ENCODE results near the gene TULP4.
"Not testable (repeated sequence)": the region's sequence is repeated elsewhere in the genome, so short reads cannot be mapped to it uniquely, and the experiment has no call there.

Gene TULP4

DNA sequence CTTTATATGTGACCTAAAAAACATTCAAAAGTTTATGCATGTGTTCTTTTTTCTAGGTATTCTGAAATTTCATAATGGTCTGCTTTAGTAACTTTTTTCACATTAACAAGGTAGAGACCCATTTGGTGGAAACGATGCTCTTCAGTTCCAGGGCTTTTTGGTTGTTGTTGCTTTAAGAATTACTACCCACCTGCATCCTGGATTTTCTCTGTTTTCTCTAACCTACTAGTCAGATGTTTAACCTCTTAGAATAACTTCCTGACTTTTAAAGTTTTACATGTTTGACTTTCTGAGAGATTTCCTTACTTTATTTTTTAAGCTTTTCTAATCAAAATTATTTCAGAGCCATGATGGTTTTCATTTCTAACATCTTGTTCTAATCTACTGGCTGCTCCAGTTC lies 14.9 kb downstream of the TULP4 start:
- Mint-ChIP-seq H3K4me1 (ENCODE audit: low read depth) (peaks cover 28% of the 10 kb centered on the region), H3K27ac (no peak overlapping the region)

DNA sequence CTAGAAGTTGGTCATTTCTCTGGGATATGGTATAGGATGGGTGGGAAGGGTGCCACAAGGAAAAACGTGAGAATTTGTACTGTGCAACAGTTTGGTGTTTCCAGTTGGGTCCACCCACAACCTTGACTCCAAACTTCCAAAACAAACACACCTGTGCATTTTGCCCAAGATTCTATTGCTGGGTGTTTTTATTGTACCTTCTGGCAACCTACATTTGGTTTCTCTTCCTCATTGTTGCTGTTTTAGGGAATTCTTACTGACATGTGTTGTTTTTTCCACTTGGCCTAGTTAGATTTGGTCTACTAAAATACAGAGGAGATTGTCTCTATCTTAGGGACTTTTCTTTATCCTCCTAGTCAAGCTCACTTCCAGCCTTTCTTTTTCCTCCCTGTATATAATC lies 16.7 kb downstream of the TULP4 start:
- peaks cover 12% of the 10 kb centered on the region for H3K4me1 Mint-ChIP-seq (ENCODE audit: low read depth)
- no peak overlapping the region for H3K27ac Mint-ChIP-seq

More for the DNA sequence above, 14.9 kb downstream of the TULP4 start:
- Mint-ChIP-seq H3K4me3 (no peak overlapping the region), H3K36me3 (ENCODE audit: low read depth) (peaks cover 4% of the 10 kb centered on the region), H3K27me3 (ENCODE audit: low read depth) (no peaks in the 10 kb centered on the region), H3K9me3 (peaks cover 2% of the 10 kb centered on the region)
- no peak for DNase-seq (ENCODE audit: low spot score)

DNA sequence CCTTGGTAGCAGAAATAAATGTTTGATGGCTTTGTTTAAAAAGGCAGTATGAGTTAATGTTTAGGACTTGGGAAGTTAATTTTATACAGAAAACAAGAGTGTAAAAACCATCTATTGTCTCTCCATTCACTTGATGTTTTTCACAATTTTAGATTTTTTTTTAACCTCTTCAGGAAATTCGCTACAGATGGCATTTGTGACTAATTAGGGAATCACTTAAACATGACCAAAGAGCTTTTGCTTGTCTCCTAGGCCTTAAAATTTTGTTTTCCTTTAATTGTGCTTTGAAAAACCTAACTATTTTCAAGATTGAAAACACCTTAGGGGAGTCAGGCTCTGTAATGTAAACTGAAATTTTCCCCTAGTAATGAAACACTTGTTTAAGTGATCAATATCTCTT lies 17.3 kb downstream of the TULP4 start:
- H3K4me3 Mint-ChIP-seq, result no peak overlapping the region
- peaks cover 6% of the 10 kb centered on the region for H3K4me1 Mint-ChIP-seq (ENCODE audit: low read depth)
- DNase-seq (ENCODE audit: low spot score), result no peak
- no peaks in the 10 kb centered on the region for H3K27me3 Mint-ChIP-seq (ENCODE audit: low read depth)
- no peak overlapping the region for H3K27ac Mint-ChIP-seq
- H3K36me3 Mint-ChIP-seq (ENCODE audit: low read depth), result peaks cover 9% of the 10 kb centered on the region
- H3K9me3 Mint-ChIP-seq, result peaks cover 14% of the 10 kb centered on the region

More for the DNA sequence above, 16.7 kb downstream of the TULP4 start:
- no peak overlapping the region for H3K4me3 Mint-ChIP-seq
- H3K27me3 Mint-ChIP-seq (ENCODE audit: low read depth), result no peaks in the 10 kb centered on the region
- DNase-seq (ENCODE audit: low spot score), result no peak
- H3K36me3 Mint-ChIP-seq (ENCODE audit: low read depth), result peaks cover 8% of the 10 kb centered on the region
- H3K9me3 Mint-ChIP-seq, result peaks cover 13% of the 10 kb centered on the region

DNA sequence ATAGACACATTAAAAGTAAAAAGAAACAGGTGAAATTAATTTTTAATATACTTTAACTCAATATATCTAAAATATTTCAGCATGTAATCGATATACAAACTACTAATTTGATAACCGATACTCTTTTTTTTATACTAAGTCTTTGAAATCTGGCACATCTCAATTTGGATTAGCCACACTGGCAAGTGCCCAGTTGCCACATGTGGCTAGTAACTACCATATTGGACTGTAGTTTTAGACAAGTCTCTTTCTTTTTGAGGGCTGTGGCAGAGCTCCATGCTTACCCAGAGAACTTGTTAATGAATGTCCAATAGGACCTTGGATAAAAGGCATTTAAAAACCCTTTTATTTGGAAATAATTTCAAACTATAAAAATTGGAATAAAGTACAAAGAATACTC lies 17.8 kb downstream of the TULP4 start:
- H3K9me3 Mint-ChIP-seq, result peaks cover 14% of the 10 kb centered on the region
- H3K27ac Mint-ChIP-seq, result no peak overlapping the region
- H3K4me1 Mint-ChIP-seq (ENCODE audit: low read depth), result peaks cover 4% of the 10 kb centered on the region
- peaks cover 9% of the 10 kb centered on the region for H3K36me3 Mint-ChIP-seq (ENCODE audit: low read depth)
- H3K27me3 Mint-ChIP-seq (ENCODE audit: low read depth), result no peaks in the 10 kb centered on the region
- H3K4me3 Mint-ChIP-seq, result no peak overlapping the region
- no peak for DNase-seq (ENCODE audit: low spot score)

DNA sequence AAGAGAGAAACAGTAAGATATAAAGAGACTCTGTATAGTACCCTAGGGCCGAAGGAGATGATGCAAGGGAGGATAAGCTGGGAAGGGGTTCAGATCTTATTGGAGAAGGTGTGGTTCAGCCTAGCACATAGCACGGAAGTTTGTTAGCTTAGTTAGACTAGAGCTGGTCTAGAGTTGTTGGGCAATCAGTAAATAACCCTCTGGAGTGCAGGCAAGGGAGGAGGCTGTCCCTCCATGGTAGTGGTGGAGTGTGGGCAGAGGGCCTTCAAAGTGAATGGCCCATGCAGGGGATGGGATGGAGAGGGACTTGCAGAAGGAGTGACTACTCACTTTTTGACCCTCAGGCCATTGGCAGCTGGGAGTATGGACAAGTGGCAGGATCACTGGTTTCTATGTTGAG lies 20.0 kb downstream of the TULP4 start:
- peaks cover 9% of the 10 kb centered on the region for H3K36me3 Mint-ChIP-seq (ENCODE audit: low read depth)
- no peak for DNase-seq (ENCODE audit: low spot score)
- no peak overlapping the region for H3K4me3 Mint-ChIP-seq
- H3K27ac Mint-ChIP-seq, result no peak overlapping the region
- H3K27me3 Mint-ChIP-seq (ENCODE audit: low read depth), result no peaks in the 10 kb centered on the region
- H3K9me3 Mint-ChIP-seq, result peaks cover 14% of the 10 kb centered on the region
- H3K4me1 Mint-ChIP-seq (ENCODE audit: low read depth), result peaks cover 5% of the 10 kb centered on the region

DNA sequence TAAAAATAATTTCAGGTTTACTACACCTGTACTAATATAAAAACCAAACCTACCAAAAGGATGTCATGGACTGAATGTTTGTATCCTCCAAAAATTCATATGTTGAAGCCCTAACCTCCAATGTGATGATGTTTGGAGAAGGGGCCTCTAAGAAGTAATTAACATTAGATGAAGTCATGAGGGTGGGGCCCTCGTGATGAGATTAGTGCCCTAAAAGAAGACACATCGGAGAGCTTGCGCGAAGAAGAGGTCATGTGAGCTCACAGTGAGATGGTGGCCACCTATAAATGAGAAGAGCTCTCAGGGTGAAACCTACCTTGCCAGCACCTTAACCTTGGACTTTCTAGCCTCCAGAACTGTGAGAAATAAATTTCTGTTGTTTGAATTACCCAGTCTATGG lies 20.8 kb downstream of the TULP4 start:
- Mint-ChIP-seq H3K4me1 (ENCODE audit: low read depth) (peaks cover 2% of the 10 kb centered on the region), H3K9me3 (peaks cover 14% of the 10 kb centered on the region), H3K4me3 (no peak overlapping the region), H3K27me3 (ENCODE audit: low read depth) (no peaks in the 10 kb centered on the region), H3K27ac (no peak overlapping the region), H3K36me3 (ENCODE audit: low read depth) (peaks cover 9% of the 10 kb centered on the region)
- no peak for DNase-seq (ENCODE audit: low spot score)

GRCh38 chr6:158334534-158334933 lies 22.3 kb downstream of the TULP4 start:
- no peak overlapping the region for H3K4me3 Mint-ChIP-seq
- no peak overlapping the region for H3K27ac Mint-ChIP-seq
- peaks cover 2% of the 10 kb centered on the region for H3K4me1 Mint-ChIP-seq (ENCODE audit: low read depth)
- H3K27me3 Mint-ChIP-seq (ENCODE audit: low read depth), result no peaks in the 10 kb centered on the region
- peaks cover 9% of the 10 kb centered on the region for H3K36me3 Mint-ChIP-seq (ENCODE audit: low read depth)
- no peak for DNase-seq (ENCODE audit: low spot score)
- H3K9me3 Mint-ChIP-seq, result peaks cover 14% of the 10 kb centered on the region

GRCh38 chr6:158337332-158337731 lies 25.1 kb downstream of the TULP4 start:
- H3K27ac Mint-ChIP-seq, result no peak overlapping the region
- DNase-seq (ENCODE audit: low spot score), result no peak
- H3K4me3 Mint-ChIP-seq, result no peak overlapping the region
- H3K9me3 Mint-ChIP-seq, result peaks cover 11% of the 10 kb centered on the region
- H3K4me1 Mint-ChIP-seq (ENCODE audit: low read depth), result peaks cover 2% of the 10 kb centered on the region
- H3K27me3 Mint-ChIP-seq (ENCODE audit: low read depth), result no peaks in the 10 kb centered on the region
- H3K36me3 Mint-ChIP-seq (ENCODE audit: low read depth), result peaks cover 4% of the 10 kb centered on the region

DNA sequence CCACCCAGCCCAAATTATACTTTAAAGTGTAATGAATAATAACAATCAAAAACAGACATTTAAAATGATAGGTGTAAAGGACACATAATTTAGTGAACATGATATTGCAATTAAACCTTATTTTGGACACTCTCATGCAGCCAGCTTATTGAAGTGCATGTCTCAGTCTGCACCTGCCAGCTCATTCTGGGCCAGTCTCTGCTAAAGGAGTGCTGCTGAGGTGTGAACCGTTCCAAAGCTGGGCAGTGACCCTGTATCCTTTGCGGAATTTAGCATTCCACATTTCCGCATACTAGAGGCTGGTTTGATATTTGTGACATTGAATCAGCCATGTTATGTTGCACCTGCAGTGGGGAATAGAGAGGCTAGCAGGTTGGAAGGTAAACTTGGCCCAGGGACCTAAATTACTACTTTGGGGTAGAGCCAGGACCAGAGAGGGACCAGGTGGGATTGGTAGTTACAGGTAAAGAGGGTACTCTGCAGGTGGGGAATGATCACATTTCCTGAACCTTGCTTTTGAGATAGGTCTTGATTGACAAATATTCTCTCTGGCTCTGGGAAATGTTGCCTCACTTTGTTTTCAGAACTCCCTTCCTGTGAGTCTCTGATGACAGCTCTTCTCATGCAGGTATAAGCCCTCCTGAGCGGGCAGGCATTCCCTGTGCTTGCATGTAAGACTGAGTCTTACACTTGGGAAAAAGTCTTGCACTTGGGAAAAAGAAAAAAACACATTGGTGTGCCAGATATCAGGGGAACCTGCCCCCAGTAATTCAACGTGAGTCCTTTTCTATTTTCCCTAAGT lies 26.2 kb downstream of the TULP4 start:
- Mint-ChIP-seq H3K36me3 (ENCODE audit: low read depth) (peaks cover 3% of the 10 kb centered on the region), H3K9me3 (peaks cover 3% of the 10 kb centered on the region), H3K4me3 (no peak overlapping the region), H3K4me1 (ENCODE audit: low read depth) (peaks cover 2% of the 10 kb centered on the region), H3K27ac (no peak overlapping the region), H3K27me3 (ENCODE audit: low read depth) (no peaks in the 10 kb centered on the region)
- DNase-seq (ENCODE audit: low spot score), result no peak

GRCh38 chr6:158339197-158339596 lies 26.9 kb downstream of the TULP4 start:
- not testable (repeated sequence) for H3K36me3 Mint-ChIP-seq (ENCODE audit: low read depth); H3K9me3 Mint-ChIP-seq; DNase-seq (ENCODE audit: low spot score); H3K27me3 Mint-ChIP-seq (ENCODE audit: low read depth); H3K4me3 Mint-ChIP-seq; H3K4me1 Mint-ChIP-seq (ENCODE audit: low read depth); H3K27ac Mint-ChIP-seq

DNA sequence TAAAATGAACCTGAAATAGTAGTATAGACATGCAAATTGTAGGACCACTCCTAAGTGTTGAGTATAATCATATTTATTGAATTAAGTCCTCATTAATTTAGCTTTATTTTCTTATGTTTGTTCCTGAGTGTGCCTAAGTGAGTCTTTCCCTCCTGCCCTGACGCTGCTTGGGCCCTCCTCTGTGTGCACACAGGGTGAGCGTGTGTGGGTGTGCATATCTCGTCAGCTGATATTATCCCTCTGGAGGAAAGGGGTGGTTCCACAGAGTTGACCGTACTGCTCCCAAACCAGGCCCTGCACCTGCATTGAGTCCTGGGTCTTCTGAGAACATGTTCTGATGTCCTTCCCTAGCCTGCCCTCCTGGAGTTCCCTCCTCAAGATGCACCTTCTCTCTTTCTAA lies 28.0 kb downstream of the TULP4 start:
- Mint-ChIP-seq H3K4me3 (no peak overlapping the region), H3K36me3 (ENCODE audit: low read depth) (peaks cover 2% of the 10 kb centered on the region), H3K4me1 (ENCODE audit: low read depth) (peaks cover 13% of the 10 kb centered on the region), H3K27me3 (ENCODE audit: low read depth) (no peaks in the 10 kb centered on the region), H3K9me3 (peaks cover 1% of the 10 kb centered on the region), H3K27ac (no peak overlapping the region)
- no peak for DNase-seq (ENCODE audit: low spot score)

GRCh38 chr6:158344534-158344933 lies 32.3 kb downstream of the TULP4 start:
- Mint-ChIP-seq H3K9me3 (peaks cover 17% of the 10 kb centered on the region), H3K27ac (no peak overlapping the region), H3K4me3 (no peak overlapping the region), H3K4me1 (ENCODE audit: low read depth) (peaks cover 13% of the 10 kb centered on the region), H3K36me3 (ENCODE audit: low read depth) (peaks cover 14% of the 10 kb centered on the region), H3K27me3 (ENCODE audit: low read depth) (no peaks in the 10 kb centered on the region)
- peak; percentile 27 for DNase-seq (ENCODE audit: low spot score)

GRCh38 chr6:158345444-158345843 lies 33.2 kb downstream of the TULP4 start:
- not testable (repeated sequence) for H3K4me3 Mint-ChIP-seq; H3K27ac Mint-ChIP-seq; H3K27me3 Mint-ChIP-seq (ENCODE audit: low read depth); DNase-seq (ENCODE audit: low spot score)
- Mint-ChIP-seq H3K4me1 (ENCODE audit: low read depth) (peaks cover 13% of the 10 kb centered on the region), H3K36me3 (ENCODE audit: low read depth) (peaks cover 14% of the 10 kb centered on the region), H3K9me3 (peaks cover 17% of the 10 kb centered on the region)

GRCh38 chr6:158347335-158347734 lies 35.1 kb downstream of the TULP4 start:
- Mint-ChIP-seq H3K4me3 (no peak overlapping the region), H3K27ac (no peak overlapping the region), H3K27me3 (ENCODE audit: low read depth) (no peaks in the 10 kb centered on the region), H3K36me3 (ENCODE audit: low read depth) (peaks cover 14% of the 10 kb centered on the region), H3K4me1 (ENCODE audit: low read depth) (peaks cover 13% of the 10 kb centered on the region), H3K9me3 (peaks cover 17% of the 10 kb centered on the region)
- no peak for DNase-seq (ENCODE audit: low spot score)
